Caco-2 (cell line): ENCODE data around the gene EXD3. TPM values are rescaled to one million over a fixed set of nuclear protein-coding genes. Genes with fewer than 3 reads are reported as not detected.

Experiments
- BruUV-seq: library from RNA; stranded (reverse); fragments of 400-500 nt; replicated peaks from 2 replicates; lab custom pipeline; 2021; lab: Mats Ljungman, UMichigan
- CTCF ChIA-PET: fragments of 300-600 bp; sonication (Branson Sonifier 250); formaldehyde crosslinking; loops from one replicate; lab custom pipeline; 2022; ENCODE audit warnings: antibody characterized with exemption; lab: Charles Lee
- POLR2A ChIA-PET: fragments of 300-600 bp; sonication (Branson Sonifier 250); formaldehyde crosslinking; loops from one replicate; lab custom pipeline; 2022; ENCODE audit warnings: antibody characterized with exemption; lab: Charles Lee
- DNase-seq, 2 experiments: peaks; one replicate each; pipeline versions ENCODE4 v3.0.0 to v3.0.0-alpha.2; 2020 to 2022
- H3K27me3 ChIP-seq: replicated peaks from 2 replicates; pipeline ENCODE4 v1.6.0; 2011; ENCODE audit warnings: low read length; ENCODE audit not compliant: control insufficient read depth, insufficient read depth
- H3K36me3 ChIP-seq: 2 replicates; pipeline ENCODE4 v1.5.1; 2011; ENCODE audit warnings: low read length; ENCODE audit not compliant: control insufficient read depth, insufficient read depth
- H3K4me1 ChIP-seq: fragments of 250-450 bp; sonication (Bioruptor Pico); 2 replicates; pipeline ENCODE4 v1.5.1; 2020; ENCODE audit warnings: mild to moderate bottlenecking
- H3K4me3 ChIP-seq: 2 replicates; pipeline ENCODE4 v1.5.1; 2011; ENCODE audit warnings: low read depth, mild to moderate bottlenecking, control low read depth, low read length
- H3K9me3 ChIP-seq: fragments of 250-450 bp; sonication (Bioruptor Pico); 2 replicates; pipeline ENCODE4 v1.5.1; 2020; ENCODE audit warnings: mild to moderate bottlenecking, moderate library complexity
- H3K27ac Mint-ChIP-seq: one replicate; pipeline ENCODE4 v1.8.0; 2022; ENCODE audit warnings: mixed read lengths; ENCODE audit not compliant: unreplicated experiment
- H3K27me3 Mint-ChIP-seq: one replicate; pipeline ENCODE4 v1.8.0; 2022; ENCODE audit warnings: mixed read lengths; ENCODE audit not compliant: insufficient read depth, unreplicated experiment
- H3K36me3 Mint-ChIP-seq: one replicate; pipeline ENCODE4 v1.8.0; 2022; ENCODE audit warnings: mild to moderate bottlenecking, mixed read lengths; ENCODE audit not compliant: insufficient read depth, unreplicated experiment
- H3K4me1 Mint-ChIP-seq: one replicate; pipeline ENCODE4 v1.8.0; 2022; ENCODE audit warnings: low read depth, mixed read lengths; ENCODE audit not compliant: unreplicated experiment
- H3K4me3 Mint-ChIP-seq: one replicate; pipeline ENCODE4 v1.8.0; 2022; ENCODE audit warnings: mild to moderate bottlenecking, moderate library complexity, mixed read lengths; ENCODE audit not compliant: unreplicated experiment
- H3K9me3 Mint-ChIP-seq: one replicate; pipeline ENCODE4 v1.8.0; 2022; ENCODE audit warnings: mixed read lengths; ENCODE audit not compliant: unreplicated experiment
- intact Hi-C: fragments of 100-400 bp; cut with micrococcal nuclease; formaldehyde crosslinking; loops from one replicate; pipeline ENCODE4 v1.10.0; 2022; ENCODE audit not compliant: unreplicated experiment
- total RNA-seq: library from RNA; stranded (reverse); gene quantifications from 2 replicates; pipeline ENCODE4 v1.2.3, GENCODE V29; 2022
- TF ChIP-seq, protein P1 (sequence below), 2 experiments: fragments of 200-600 bp in 1 of 2; IDR thresholded peaks; 1 replicate in 1 of 2; 2 replicates in 1 of 2; pipeline versions ENCODE4 v1.5.1 to v1.8.0; 2011 to 2022; ENCODE audit warnings: antibody characterized with exemption in 1 of 2, control low read depth in 1 of 2, inconsistent platforms in 1 of 2, low read depth in 1 of 2, low read length in 1 of 2, mild to moderate bottlenecking in 1 of 2, moderate library complexity in 1 of 2; ENCODE audit not compliant: insufficient read depth in 1 of 2, severe bottlenecking in 1 of 2, unreplicated experiment in 1 of 2

The EXD3 gene
- total RNA-seq, 1 experiment from 2014 or later = 10.9 TPM

DNA sequence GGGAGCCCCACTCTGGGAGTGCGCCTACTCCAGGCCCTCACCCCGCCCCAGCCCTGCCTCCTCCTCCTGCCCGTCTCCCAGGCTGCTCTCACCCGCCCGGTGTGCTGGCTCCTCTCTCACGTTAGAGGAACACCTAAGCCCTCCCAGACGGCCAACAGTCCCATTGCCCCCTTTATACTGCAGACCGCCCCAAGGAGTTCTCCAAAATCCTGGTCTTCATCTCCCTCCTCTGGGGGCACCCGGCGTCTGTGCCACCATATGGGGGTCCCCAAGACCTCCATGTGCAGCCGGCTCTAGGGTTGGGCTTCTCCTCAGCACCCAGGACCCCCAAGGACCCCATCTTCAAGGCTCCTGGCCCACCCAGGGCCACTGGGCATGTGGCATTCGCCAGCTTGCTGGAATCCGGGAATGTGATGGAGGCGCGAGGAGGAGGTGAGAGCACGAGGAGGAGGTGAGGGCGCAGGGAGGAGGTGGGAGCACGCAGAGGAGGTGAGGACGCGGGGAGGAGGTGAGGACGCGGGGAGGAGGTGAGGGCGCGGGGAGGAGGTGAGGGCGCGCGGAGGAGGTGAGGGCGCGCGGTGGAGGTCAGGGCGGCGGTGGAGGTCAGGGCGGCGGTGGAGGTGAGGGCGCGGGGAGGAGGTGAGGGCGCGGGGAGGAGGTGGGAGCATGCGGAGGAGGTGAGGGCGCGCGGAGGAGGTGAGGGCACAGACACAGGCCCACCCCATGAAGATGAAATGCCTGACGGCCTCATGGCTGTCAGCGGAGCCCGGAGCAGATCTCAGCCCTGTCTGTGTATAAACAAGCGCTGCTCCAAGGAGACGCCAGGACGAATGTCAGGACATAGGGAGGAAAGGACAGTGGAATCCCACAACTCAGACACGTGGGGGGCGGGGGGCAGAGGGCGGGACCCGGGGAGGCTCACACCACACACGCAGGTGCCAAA, 41.2 kb downstream of the EXD3 start:
- H3K9me3 Mint-ChIP-seq = no peaks in the 10 kb centered on the region
- no TSS peak for BruUV-seq
- TF ChIP-seq, protein P1, sequence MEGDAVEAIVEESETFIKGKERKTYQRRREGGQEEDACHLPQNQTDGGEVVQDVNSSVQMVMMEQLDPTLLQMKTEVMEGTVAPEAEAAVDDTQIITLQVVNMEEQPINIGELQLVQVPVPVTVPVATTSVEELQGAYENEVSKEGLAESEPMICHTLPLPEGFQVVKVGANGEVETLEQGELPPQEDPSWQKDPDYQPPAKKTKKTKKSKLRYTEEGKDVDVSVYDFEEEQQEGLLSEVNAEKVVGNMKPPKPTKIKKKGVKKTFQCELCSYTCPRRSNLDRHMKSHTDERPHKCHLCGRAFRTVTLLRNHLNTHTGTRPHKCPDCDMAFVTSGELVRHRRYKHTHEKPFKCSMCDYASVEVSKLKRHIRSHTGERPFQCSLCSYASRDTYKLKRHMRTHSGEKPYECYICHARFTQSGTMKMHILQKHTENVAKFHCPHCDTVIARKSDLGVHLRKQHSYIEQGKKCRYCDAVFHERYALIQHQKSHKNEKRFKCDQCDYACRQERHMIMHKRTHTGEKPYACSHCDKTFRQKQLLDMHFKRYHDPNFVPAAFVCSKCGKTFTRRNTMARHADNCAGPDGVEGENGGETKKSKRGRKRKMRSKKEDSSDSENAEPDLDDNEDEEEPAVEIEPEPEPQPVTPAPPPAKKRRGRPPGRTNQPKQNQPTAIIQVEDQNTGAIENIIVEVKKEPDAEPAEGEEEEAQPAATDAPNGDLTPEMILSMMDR (IDR thresholded peaks at IDR 0.05; ENCODE audit: insufficient read depth in 1 of 2, low read depth in 1 of 2, low read length in 1 of 2, severe bottlenecking in 1 of 2, unreplicated experiment in 1 of 2) = no peak
- Histone ChIP-seq H3K4me3 (no peak overlapping the region), H3K36me3 (no peaks in the 10 kb centered on the region), H3K27me3 (no peaks in the 10 kb centered on the region), H3K4me1 (no peaks in the 10 kb centered on the region), H3K9me3 (no peaks in the 10 kb centered on the region)
- CTCF ChIA-PET = no interaction called here
- POLR2A ChIA-PET = no interaction called here
- intact Hi-C loops = no loop called here
- DNase-seq = peak in 1 of 2 experiments; percentile 32
- H3K4me3 Mint-ChIP-seq = no peak overlapping the region
- peaks cover 6% of the 10 kb centered on the region for H3K36me3 Mint-ChIP-seq
- H3K4me1 Mint-ChIP-seq = no peaks in the 10 kb centered on the region
- H3K27ac Mint-ChIP-seq = no peak overlapping the region
- H3K27me3 Mint-ChIP-seq = no peaks in the 10 kb centered on the region

DNA sequence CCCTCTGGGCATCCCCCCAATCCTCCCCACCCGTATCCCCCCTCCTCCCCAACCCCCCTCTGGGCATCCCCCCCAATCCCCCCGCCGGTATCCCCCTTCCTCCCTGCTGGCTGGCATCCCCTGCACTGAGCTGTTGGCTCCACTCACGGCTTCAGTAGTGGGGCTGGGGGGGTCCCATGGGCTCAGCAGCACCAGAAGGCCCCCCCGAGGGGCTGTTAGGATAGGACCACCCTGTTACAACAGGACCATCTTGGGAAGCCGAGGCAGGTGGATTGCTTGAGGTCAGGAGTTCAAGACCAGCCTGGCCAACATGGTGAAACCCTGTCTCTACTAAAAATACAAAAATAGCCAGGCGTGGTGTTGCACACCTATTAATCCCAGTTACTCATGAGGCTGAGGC, 42.4 kb downstream of the EXD3 start:
- Histone ChIP-seq H3K27me3 (no peaks in the 10 kb centered on the region), H3K9me3 (no peaks in the 10 kb centered on the region), H3K4me3 (no peak overlapping the region), H3K36me3 (no peaks in the 10 kb centered on the region), H3K4me1 (no peaks in the 10 kb centered on the region)
- H3K4me3 Mint-ChIP-seq = no peak overlapping the region
- POLR2A ChIA-PET = no interaction called here
- intact Hi-C loops = no loop called here
- DNase-seq = peak in 1 of 2 experiments; percentile 27
- peaks cover 6% of the 10 kb centered on the region for H3K36me3 Mint-ChIP-seq
- CTCF ChIA-PET = no interaction called here
- TF ChIP-seq, protein P1 (IDR thresholded peaks at IDR 0.05; ENCODE audit: insufficient read depth in 1 of 2, low read depth in 1 of 2, low read length in 1 of 2, severe bottlenecking in 1 of 2, unreplicated experiment in 1 of 2) = no peak
- no peaks in the 10 kb centered on the region for H3K4me1 Mint-ChIP-seq
- H3K9me3 Mint-ChIP-seq = no peaks in the 10 kb centered on the region
- no peaks in the 10 kb centered on the region for H3K27me3 Mint-ChIP-seq
- BruUV-seq = no TSS peak
- H3K27ac Mint-ChIP-seq = no peak overlapping the region

DNA sequence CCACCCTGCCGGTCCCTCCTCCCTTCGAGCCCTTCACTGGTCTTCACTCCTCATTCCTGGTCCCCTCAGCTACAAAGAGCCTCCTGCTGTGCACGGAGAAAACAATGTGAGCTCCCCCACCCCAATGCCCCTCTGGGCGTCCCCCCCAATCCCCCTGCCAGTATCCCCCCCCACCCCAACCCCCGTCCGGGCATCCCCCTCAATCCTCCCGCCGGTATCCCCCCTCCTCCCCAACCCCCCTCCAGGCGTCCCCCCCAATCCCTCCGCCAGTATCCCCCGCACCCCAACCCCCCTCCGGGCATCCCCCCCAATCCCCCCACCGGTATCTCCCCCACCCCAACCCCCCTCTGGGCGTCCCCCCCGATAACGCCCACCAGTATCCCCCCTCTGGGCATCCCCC, 42.8 kb downstream of the EXD3 start:
- Mint-ChIP-seq H3K4me3 (no peak overlapping the region), H3K27ac (no peak overlapping the region), H3K9me3 (no peaks in the 10 kb centered on the region), H3K36me3 (peaks cover 6% of the 10 kb centered on the region), H3K4me1 (no peaks in the 10 kb centered on the region), H3K27me3 (no peaks in the 10 kb centered on the region)
- H3K4me3 ChIP-seq = no peak overlapping the region
- intact Hi-C loops = no loop called here
- no peaks in the 10 kb centered on the region for H3K27me3 ChIP-seq
- CTCF ChIA-PET = no interaction called here
- no TSS peak for BruUV-seq
- DNase-seq = no peak
- no peaks in the 10 kb centered on the region for H3K4me1 ChIP-seq
- H3K36me3 ChIP-seq = no peaks in the 10 kb centered on the region
- TF ChIP-seq, protein P1 (IDR thresholded peaks at IDR 0.05; ENCODE audit: insufficient read depth in 1 of 2, low read depth in 1 of 2, low read length in 1 of 2, severe bottlenecking in 1 of 2, unreplicated experiment in 1 of 2) = no peak
- no peaks in the 10 kb centered on the region for H3K9me3 ChIP-seq
- POLR2A ChIA-PET = no interaction called here
